ENCODE results near the gene LCK. TPM values are rescaled to one million over a fixed set of nuclear protein-coding genes. Genes with fewer than 3 reads are reported as not detected.
A peak's percentile ranks its signal among the peaks of the same experiment; 100 is the strongest.

Gene LCK
- not detected for polyA plus RNA-seq (2013, experiment 1 of 2; ENCODE audit: insufficient read length)
- polyA plus RNA-seq (2013, experiment 2 of 2; ENCODE audit: insufficient read length), result 0.12 TPM

DNA sequence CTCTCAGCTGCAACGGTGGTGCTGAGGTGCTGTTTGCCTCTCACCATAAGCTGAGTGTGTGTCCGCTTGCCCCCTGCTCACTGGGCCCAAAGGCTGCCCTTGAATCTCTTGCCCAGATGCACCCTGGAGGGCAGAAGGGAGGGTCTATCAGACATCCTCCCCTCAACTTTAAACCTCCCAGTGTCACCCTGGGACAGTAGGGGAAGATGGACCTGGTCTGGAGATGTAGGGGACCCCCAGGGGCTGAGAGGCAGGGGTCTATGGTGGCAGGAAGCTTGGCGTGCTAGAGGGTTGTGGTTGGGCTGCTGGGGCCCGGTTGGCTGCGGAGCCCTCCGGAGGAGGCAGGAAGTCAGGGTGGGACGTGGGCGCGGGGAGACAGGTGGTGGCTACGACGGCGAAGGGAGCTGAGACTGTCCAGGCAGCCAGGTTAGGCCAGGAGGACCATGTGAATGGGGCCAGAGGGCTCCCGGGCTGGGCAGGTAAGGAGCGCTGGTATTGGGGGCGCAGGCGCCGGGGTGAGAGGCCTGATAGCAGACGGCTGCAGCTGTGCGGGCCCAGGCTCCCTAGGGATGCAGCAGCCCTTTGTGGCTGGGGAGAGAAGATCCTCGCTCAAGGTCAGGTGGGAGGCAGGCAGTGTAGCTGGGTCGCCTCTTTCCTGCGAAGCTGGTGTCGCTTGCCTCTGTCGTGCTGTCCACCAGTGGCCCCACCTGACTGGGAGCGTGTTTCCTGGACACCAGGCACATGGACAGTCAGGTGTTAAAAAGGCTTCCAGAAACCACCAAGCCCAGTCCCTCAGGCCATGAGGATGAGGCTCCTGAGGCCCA is at the start of gene LCK:
LCK (plus strand) TSS at position 373 of the 824 bp plus-strand sequence. CDS start 23,065 bp downstream, outside the sequence.
- DNase-seq, result no peak

DNA sequence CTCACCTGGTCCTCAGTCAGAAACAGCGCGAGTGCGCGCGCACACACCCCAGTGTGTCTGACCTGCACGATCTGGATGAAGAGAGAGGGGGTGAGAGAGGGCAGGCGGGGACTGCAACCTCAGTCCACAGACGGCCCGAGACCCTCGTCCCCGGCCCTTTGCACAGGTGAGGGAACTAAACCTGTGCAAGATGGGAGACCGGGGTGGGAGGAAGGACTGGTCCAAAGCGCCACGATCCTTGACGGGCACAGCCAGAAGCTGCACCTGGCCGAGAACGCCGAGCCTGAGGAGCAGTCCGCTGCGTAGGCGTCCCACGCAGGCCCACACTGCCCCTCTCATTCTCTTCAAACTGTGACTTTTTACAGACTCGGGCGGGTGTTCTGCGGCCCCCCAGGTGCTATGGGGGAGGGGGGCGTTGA is 46.1 kb upstream of the LCK start:
- DNase-seq, result no peak

DNA sequence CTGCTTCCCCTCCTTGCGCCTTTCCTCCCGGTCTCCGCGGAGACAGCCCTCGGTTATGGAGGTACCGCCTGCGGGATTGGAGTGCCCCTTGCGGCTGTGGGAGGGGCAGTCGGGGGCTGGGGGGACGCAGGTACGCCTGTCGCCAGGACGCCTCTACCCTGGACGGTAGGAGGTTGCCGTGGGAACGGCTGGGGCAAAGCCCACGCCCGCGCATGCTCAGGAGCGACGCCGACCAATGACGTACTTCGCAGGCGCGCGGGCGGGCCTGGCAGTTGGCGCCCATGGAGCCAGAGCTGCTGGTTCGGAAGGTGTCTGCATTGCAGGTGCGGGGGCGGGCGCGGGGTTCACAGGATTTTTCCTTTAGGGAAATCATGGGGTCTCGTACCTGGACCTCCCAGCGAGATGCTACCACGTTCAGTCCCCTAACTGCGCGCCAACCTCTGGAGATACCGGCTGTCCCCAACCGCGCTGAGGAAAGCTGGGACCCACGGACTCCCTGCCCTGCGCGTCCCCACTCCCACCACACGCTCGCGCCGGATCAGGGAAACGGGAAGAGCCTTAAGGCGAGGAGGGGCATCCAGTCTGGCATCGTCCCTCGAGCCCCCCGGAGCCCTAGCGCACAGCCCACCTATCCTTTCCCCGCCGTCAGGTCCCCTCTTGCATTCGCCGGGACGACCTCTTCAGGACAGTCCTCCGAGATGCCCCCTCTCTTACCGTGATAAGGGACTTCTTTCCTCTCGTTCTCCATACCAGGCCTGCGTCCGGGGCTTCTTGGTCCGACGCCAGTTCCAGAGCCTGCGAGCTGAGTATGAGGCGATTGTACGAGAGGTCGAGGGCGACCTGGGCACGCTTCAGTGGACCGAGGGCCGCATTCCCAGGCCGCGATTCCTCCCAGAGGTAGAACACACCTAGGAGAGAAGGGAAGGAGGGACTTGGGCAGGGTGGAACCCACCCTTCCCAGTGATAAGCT is 45.4 kb upstream of the LCK start, which contains the start of gene IQCC:
IQCC (plus strand) TSS at position 271 of the 970 bp plus-strand sequence; CDS start at position 282, 11 bp downstream.
- DNase-seq, result peak; percentile 81

DNA sequence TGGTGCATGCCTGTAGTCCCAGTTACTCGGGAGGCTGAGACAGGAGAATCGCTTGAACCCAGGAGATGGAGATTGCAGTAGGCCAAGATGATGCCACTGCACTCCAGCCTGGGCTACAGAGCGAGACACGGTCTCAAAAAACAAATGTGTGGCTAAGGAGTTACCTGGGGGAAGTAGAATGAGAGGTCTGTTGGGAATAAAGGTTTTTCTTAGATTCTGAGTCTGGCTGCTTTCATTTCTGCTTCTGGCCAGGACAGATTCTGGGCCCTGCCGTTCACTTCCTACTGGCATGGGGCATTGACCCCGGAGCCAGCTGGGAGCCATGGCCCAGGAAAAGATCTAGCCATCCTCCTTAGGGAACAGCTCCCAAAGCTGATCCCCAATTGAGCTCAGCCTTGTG is 42.6 kb upstream of the LCK start:
- no peak for DNase-seq

DNA sequence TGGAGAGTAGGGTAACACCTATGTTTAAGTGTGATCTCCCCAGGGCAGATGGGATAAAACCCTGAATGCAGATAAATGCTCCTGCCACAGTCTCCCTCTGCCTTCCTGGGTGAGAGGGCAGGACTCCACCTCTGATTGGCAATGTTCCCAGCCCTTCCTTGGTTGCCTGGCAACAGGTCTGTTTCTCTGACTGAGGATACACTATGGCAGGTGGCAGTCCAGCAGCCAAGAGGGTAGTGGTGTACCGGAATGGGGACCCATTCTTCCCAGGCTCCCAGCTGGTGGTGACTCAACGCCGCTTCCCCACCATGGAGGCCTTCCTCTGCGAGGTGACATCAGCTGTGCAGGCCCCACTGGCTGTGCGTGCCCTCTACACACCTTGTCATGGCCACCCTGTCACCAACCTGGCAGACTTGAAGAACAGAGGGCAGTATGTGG is 42.2 kb upstream of the LCK start, which contains the start of gene DCDC2B:
DCDC2B (plus strand) TSS at position 199 of the 438 bp plus-strand sequence; CDS start at position 204, 5 bp downstream.
- no peak for DNase-seq

DNA sequence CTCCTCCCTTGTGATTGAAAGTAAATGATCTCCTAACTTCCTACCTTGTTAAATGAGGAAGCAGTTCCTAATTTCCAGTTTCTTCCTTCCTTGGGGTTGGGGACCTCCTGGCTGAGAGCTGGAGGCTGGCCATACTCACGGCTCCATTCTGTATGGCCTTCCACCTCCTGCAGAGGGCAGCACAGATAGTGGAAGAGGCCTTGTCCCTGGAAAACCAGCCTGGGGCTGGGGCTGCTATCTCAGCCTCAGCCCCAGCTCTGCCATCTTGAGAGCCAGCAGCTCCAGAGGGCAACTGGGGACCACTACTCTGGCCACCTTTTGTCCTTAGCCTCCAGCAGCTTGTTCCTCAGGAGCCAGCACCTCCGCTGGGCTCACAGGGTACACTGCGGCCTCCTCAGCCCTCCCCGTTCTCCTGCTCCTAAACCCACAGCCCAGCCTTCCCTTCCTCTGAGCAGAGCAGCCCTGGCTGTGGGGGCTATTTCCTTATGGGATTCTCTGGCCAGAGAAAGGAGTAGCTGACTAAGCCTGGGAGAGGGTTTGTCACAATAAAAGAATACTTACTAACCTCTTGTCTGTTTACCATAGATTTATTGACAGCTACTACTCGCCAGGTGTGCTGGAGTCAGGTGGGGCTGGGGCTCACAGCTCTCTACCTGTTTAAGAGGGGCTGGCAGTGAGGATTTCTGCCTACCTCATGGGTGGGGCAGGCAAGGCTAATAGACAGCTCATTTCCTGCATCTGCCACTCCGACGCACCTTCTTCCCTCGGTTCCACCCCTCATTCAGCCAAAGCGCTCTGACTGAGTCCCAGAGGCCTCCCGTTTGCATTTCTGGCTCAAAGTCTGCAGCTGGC is 35.2 kb upstream of the LCK start:
- DNase-seq, result peak; percentile 73

DNA sequence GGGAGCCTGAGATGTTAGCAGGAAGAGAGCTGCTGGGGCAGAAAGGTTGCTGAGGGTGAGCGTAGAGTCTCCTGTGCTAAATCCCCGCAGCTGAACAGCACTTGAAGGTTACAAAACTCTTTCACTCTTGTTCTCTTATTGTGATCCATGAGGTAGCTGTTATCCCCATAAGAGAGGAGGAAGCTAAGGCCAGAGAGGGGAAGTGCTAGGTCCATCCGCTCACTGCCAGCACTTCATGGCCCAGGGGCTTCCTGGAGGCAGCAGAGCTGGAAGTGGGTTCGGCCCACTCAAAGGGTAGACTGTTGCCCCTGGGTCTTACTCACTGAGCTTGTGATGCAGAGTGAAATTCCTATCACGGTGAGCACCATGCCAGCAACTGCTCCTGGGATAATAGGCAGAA is 34.5 kb upstream of the LCK start:
- DNase-seq, result no peak

DNA sequence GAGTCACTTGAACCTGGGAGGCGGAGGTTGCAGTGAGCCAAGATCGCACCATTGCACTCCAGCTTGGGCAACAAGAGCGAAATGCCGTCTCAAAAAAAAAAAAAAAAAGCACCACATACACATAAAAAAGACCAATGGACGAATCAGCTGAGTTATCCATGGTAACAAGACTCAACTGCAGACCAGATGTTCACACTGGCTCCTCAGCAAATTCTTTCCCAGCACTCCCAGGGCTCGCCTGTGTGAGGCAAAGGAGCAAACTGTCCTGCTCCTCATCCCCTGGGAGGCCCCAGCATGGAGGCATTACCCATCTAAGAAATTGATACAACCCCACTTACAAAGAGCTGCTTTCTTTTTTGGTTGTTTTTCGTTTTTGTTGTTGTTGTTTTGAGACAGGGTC is 32.0 kb upstream of the LCK start:
- peak; percentile 30 for DNase-seq

DNA sequence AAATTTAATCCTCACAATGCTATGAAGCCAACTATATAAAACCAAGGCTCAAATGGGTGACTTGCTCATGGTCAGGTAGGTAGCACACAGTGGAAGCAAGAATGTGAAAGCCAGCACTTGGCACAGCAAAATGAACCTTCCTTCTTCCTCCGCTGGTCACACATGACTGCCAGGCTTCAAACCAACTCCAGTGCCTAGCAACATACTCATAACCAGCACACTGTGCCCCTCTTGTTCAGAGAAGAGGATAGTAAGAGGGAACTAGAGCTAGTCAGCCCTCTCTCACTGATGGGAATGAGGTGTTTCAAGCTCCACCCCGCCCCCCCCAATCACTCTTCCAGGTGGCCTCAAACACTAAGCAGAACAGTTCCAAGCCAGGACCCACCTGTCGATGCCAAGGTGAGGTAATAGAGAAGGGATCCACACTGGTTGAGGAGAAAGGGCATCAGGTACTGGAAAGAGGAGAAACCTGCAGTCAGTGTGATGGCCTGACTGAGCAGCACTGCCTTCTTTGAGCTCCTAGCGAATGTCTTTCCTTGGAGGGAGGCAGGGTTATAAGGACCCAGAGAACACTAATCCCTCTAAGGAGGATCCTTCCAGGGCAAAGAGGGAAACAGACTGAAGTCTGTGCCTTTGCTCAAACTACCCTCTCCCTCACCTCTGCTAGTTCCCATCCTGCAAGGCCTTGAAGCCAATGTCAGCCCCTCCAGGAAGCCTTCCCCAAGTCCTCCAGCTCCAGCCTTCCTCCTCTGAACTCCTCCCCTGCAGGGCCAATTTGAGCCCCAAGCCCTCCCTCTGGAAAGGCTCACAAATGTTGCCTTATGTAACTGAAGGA is 30.1 kb upstream of the LCK start:
- no peak for DNase-seq

DNA sequence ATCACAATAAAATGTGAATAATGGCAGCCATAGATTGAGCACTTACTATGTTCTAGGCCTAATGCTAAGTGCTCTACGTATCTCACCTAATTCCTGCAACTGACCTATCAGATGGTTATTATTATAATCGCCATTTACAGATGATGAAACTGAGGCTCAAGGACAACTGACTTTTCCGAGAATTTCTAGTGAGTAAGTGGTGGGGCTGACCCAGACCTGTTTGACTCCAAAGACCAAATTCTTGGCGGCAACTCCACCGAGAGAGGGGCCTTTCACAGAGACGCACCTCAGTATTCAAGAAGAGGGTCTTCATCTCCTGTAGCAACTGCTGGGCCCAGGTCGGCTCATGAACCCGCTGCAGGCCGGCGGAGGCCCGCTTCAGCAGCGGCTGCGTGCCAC is 29.5 kb upstream of the LCK start:
- no peak for DNase-seq

DNA sequence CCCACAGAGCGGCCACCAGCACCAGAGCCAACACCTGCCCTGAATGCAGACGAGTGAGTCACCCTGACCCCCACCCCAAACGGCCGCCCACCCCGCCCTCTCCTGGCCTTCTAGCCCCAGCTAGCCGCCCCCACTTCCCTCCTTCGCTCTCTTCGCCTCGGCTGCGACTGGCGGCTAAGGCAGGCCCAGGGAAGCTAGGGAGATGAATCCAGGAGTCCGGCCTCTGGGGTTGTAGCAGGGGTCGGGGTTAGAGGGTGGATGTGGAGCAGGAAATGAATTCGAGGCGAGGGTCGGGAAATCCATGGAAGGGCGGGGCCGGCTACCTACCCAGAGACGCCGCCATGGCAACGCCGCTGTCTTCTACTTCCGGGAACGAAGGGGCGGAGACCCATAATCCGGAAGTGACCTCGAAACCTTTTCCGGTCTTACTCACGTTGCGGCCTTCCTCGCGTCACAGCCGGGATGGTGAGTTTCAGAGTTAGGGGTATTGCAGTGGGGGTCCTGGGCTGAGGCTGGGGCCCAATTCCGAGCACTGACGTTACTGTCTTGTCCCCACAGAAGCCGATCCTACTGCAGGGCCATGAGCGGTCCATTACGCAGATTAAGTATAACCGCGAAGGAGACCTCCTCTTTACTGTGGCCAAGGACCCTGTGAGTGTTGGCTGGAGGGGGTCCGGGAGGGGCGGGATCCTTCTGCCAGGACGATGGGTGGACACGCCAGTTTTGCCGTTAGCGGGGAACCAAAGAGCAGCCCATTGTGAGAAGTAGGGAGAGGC is 28.9 kb upstream of the LCK start, which contains the start of the genes EIF3I and TMEM234:
EIF3I (plus strand) TSS at position 428 of the 776 bp plus-strand sequence; CDS start at position 463, 35 bp downstream.
TMEM234 (minus strand) TSS at position 374 of the 776 bp plus-strand sequence; CDS start at position 343, 31 bp downstream.
- peak; percentile 92 for DNase-seq

DNA sequence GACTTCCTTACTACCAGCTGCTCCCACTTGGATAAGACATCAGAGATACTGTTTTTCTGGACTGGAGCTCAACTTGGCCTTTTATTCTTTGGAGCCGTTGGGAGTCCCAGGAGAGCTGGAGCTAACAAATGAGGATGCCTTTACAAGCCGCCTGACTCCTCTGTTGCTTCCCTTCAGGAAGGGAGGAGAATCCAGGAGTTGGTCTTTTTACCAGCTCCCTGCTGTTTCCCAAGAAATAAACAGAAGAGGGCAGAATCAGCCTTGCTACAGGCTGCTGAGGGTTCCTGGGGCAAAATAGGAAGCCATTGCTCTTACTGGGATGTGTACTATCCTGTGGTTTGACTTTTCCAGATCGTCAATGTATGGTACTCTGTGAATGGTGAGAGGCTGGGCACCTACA is 27.4 kb upstream of the LCK start:
- no peak for DNase-seq

DNA sequence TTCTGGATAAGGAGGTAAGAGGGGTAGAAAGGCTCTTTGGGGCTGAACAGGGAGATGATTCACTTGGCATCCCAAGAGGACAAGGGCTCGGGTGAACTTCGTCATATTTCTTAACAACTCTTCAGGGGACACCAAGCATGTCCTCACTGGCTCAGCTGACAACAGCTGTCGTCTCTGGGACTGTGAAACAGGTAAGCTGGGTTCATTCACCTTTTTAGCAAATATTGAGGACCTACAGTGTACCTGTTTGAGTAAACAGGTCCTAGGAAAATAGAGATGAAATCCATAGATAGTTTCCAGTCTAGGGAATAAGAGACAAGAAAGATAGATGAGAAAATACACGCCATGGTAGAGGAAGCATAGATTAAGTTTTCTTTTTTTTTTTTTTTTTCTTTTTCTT is 26.8 kb upstream of the LCK start:
- no peak for DNase-seq

DNA sequence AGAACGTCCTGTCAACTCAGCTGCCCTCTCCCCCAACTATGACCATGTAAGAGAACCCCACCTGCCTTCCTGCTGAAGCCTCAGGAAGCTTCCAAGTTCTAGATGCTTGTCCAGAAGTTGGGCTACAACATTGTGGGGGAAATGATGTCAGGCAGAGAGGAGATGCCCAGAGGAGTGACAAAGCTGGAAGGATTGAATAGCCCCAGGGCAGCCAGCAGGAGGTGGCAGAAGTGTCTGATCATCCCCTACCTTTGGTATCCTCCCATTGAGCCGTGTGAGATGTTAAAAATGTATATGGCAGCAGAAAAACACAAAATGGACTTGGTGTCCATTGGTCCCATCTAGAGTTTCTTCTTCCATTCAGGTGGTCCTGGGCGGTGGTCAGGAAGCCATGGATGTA is 22.3 kb upstream of the LCK start:
- DNase-seq, result no peak

DNA sequence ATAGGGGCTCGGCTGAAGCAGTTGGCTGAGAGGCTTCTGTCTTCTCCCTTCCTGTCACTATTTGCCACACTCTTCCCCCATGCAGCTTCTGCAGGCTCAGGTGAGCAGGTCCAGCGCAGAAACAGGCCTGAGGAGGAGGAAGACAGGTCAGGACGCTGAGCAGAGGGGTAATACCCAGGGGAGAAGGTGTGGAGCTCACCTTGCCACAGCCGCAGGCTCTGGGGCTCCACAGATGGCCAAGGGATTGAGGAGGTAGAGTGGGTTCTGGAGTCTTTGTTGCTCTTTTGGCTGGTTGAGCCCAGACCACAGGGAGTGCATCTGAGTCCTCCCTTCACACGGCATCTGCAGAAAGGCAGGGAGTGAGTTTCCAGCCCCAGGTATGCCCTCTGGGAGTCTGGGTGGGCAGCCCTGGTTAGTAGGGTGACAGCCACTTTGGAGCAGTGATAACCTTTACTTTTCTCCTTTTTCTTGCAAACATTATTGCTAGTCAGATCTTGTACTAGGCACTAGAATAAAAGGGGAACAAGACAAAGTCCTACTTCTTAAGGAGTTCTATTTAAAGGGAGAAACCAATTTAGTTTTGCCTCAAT is 19.1 kb upstream of the LCK start:
- DNase-seq, result no peak

DNA sequence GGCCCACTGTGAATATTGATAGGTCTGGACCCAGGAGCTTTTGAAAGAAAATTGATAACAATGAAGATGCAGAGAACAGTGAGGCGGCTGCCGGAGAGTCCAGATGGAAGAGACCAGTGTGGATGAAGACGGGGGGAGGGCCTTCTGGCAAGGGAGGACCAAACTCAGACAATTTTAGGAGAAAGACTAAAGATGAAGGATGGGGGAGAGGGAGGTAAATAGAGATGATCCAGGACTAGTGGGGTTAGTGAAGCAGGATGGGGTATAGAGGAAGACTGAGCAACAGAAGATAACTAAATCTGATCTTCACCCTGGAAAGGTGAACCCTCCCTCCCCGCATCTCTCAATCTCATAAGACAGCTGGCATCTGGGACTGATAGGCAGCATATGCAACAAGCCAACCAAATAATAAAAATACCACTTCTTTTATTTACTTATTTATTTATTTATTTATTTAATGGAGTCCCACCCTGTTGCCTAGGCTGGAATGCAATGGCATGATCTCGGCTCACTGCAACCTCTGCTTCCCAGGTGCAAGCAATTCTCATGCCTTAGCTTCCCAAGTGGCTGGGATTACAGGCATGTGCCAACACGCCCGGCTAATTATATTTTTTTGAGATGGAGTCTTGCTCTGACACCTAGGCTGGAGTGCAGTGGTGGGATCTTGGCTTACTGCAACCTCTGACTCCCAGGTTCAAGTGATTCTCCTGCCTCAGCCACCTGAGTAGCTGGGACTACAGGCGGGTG is 18.3 kb upstream of the LCK start:
- DNase-seq, result no peak

DNA sequence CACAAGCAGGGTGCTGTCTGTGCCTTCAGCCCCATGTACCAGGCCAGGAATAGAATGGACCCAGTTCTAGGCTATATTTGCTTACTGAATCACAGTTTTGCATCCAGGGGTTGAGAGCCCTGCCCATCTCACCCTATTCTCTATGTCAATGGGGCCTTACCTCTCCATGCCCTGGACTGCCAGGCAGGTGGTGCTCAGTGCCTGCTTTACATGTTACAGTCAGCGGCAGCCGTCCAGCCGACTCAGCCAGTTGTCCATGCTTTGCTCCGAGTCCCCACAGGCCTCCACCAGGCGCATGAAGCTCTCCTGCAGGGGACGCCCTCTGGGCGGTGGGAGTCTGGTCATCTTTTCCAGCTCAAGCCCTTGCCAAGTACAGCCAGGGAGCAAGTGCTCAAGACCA is 16.3 kb upstream of the LCK start:
- no peak for DNase-seq

DNA sequence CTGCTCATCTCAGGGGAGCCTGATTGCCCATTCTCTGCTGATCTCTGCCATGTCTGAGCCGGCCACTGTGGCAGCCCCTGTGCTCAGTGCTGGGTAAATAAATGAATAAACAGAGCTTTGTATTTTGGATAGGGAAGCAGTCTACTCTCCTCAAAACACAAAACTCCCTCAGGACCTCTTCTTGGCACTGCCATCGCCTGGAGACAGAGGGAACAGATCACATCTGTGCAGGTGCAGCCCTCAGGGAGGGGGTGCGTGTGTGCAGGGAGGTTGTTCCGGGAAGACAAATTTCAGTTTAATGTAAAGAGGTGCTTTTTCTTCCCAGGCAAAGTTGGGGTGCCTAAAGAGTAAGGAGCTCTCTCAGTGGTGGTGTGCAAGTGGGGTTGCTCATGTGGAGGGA is 11.7 kb upstream of the LCK start:
- DNase-seq, result no peak

DNA sequence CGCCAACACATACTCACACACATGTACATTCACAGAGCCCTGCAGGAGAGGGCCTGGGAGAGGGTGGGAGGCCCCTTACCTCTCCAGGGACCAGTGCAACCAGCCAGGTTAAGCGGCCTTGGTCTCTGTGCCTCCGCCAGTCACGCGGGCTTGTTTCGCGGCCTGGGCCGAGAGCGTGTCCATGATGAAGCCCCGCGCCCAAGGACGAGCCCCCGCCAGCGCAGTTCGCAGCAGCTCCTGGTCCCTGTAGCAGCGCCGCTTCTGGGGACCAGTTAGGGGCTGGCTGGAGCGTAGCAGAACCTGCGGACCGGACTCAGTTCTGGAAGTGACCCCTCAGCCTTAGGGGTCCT is 11.3 kb upstream of the LCK start:
- no peak for DNase-seq

Measured in fibroblast of skin of scalp (primary cell).